ENCODE results near the gene GOLGA7B. TPM values are rescaled to one million over a fixed set of nuclear protein-coding genes. Genes with fewer than 3 reads are reported as not detected.

GOLGA7B gene
- polyA plus RNA-seq, 2 donors = 1.7 to 2.2 TPM

DNA sequence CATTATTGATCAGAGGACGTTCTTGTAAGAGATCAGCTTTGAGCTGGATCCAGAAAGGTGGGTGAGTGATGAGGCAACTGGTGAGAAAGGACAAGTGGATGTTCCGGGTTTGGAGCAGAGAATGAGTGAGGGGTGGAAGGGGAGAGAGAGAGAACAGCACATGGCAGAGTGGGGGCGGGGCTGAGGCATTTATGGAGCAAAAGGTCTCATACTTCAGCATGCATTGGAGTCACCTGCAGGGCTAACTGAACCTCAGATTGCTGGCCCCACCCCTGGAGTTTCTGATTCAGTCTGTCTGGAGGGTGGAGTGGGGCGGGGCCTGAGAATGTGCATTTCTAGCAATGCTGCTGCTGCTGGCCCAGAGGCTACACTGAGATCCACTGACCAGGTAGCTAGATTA is 71.2 kb downstream of the GOLGA7B start:
- no peak overlapping the region for H3K4me3 ChIP-seq (ENCODE audit: low read depth in 1 of 2, low read length in 2 of 2)
- peaks cover 0 to 2% of the 10 kb centered on the region in 2 donors for H3K9me3 ChIP-seq (ENCODE audit: control insufficient read depth in 2 of 2, insufficient read depth in 1 of 2, low read depth in 1 of 2, low read length in 1 of 2)
- WGBS, 2 donors = 48 to 54% methylated on average over 4 of the region's 4 CpGs
- no peak overlapping the region for H3K27ac ChIP-seq (ENCODE audit: low read depth in 2 of 2, low read length in 1 of 2)
- H3K36me3 ChIP-seq (ENCODE audit: control insufficient read depth in 2 of 2, insufficient read depth in 2 of 2, low read length in 1 of 2) = no peaks in the 10 kb centered on the region
- no peaks in the 10 kb centered on the region for H3K27me3 ChIP-seq (ENCODE audit: control insufficient read depth in 1 of 2, insufficient read depth in 2 of 2, low read length in 2 of 2)
- peaks cover 0 to 4% of the 10 kb centered on the region in 2 donors for H3K4me1 ChIP-seq (ENCODE audit: control insufficient read depth in 2 of 2, insufficient read depth in 2 of 2, low read length in 1 of 2)

Other genes starting within 250 kb of the GOLGA7B start
- gene MORN4, start 216.3 kb upstream of the GOLGA7B start, polyA plus RNA-seq = 1 to 10 TPM; 1.1 to 1.8 TPM
- 10 to 100 TPM; 11.5 to 19.9 TPM for gene PI4K2A, start 209.2 kb upstream of the GOLGA7B start, polyA plus RNA-seq
- gene AVPI1, start 162.6 kb upstream of the GOLGA7B start, polyA plus RNA-seq = 10 to 100 TPM in 1 of 2 donors, 1 to 10 TPM in 1; 9.8 to 15.3 TPM
- 1 to 10 TPM; 6.4 to 9.6 TPM for gene MARVELD1, start 136.1 kb upstream of the GOLGA7B start, polyA plus RNA-seq
- gene ZFYVE27, start 112.7 kb upstream of the GOLGA7B start, polyA plus RNA-seq = 10 to 100 TPM in 1 of 2 donors, 1 to 10 TPM in 1; 9.6 to 14.3 TPM
- under 1 TPM; 0.65 to 0.88 TPM for gene SFRP5, start 77.8 kb upstream of the GOLGA7B start, polyA plus RNA-seq
- gene CRTAC1, start 180.8 kb downstream of the GOLGA7B start, polyA plus RNA-seq = 1 to 10 TPM; 1.4 to 2.4 TPM